H1 (cell line): ENCODE results near the gene CMIP. TPM values are rescaled to one million over a fixed set of nuclear protein-coding genes. Genes with fewer than 3 reads are reported as not detected.

Source experiments
- CTCF ChIA-PET: fragments of 300-600 bp; sonication (Branson Sonifier 250); formaldehyde crosslinking; loops from one replicate; lab custom pipeline; 2021; ENCODE audit not compliant: partially characterized antibody; lab: Charles Lee
- POLR2A ChIA-PET: fragments of 300-600 bp; sonication (Branson Sonifier 250); formaldehyde crosslinking; loops from one replicate; lab custom pipeline; 2021; ENCODE audit warnings: inconsistent platforms; ENCODE audit not compliant: partially characterized antibody; lab: Charles Lee
- DNase-seq, 2 experiments: peaks; one replicate each; pipeline versions ENCODE4 v3.0.0 to v3.0.0-alpha.2; 2010 to 2022; ENCODE audit warnings: low spot score in 2 of 2, low read depth in 1 of 2, mixed read lengths in 1 of 2
- FAIRE-seq: peaks from 2 replicates; lab custom pipeline; 2011; peaks lifted over from hg19 to GRCh38; lab: Jason Lieb, UNC
- H2AFZ ChIP-seq: 2 replicates; pipeline ENCODE4 v1.8.1; 2012; ENCODE audit warnings: low read length, inconsistent platforms
- H2AK5ac ChIP-seq: 2 replicates; pipeline ENCODE4 v1.6.1; 2013; ENCODE audit warnings: low read depth, low read length
- H2BK120ac ChIP-seq: replicated peaks from 2 replicates; pipeline ENCODE3; 2013; ENCODE audit warnings: low read depth, low read length, inconsistent platforms
- H2BK12ac ChIP-seq: 2 replicates; pipeline ENCODE4 v1.6.1; 2013; ENCODE audit warnings: low read depth, low read length
- H2BK15ac ChIP-seq: 2 replicates; pipeline ENCODE4 v1.6.1; 2013; ENCODE audit warnings: low read length
- H2BK20ac ChIP-seq: 2 replicates; pipeline ENCODE4 v1.6.1; 2013; ENCODE audit warnings: low read length
- H2BK5ac ChIP-seq: 2 replicates; pipeline ENCODE4 v1.6.1; 2013; ENCODE audit warnings: low read depth, low read length
- H3K14ac ChIP-seq: 2 replicates; pipeline ENCODE4 v1.6.1; 2013; ENCODE audit warnings: inconsistent platforms; ENCODE audit not compliant: insufficient read length
- H3K18ac ChIP-seq: 2 replicates; pipeline ENCODE4 v1.6.1; 2013; ENCODE audit warnings: low read length; ENCODE audit errors: extremely low read depth
- H3K23ac ChIP-seq: 2 replicates; pipeline ENCODE4 v1.6.1; 2013; ENCODE audit warnings: inconsistent platforms; ENCODE audit not compliant: insufficient read length
- H3K23me2 ChIP-seq: 2 replicates; pipeline ENCODE4 v1.6.1; 2013; ENCODE audit warnings: low read depth, low read length
- H3K27ac ChIP-seq: 2 replicates; pipeline ENCODE4 v1.6.1; 2011; ENCODE audit warnings: low read depth, low read length, inconsistent platforms
- H3K27me3 ChIP-seq, 4 experiments: replicated peaks in 1 of 4; 1 replicate in 1 of 4; 2 replicates in 3 of 4; pipeline versions ENCODE4 v1.6.1 to v1.8.1; 2011 to 2013; ENCODE audit warnings: low read length in 3 of 4, mild to moderate bottlenecking in 3 of 4, inconsistent platforms in 2 of 4, mixed read lengths in 2 of 4, moderate library complexity in 1 of 4; ENCODE audit not compliant: control insufficient read depth in 3 of 4, insufficient read depth in 3 of 4; ENCODE audit errors: extremely low read depth in 1 of 4
- H3K36me3 ChIP-seq, 4 experiments: 2 replicates each; pipeline versions ENCODE4 v1.6.1 to v1.8.1; 2011 to 2013; ENCODE audit warnings: mild to moderate bottlenecking in 4 of 4, low read length in 3 of 4, moderate library complexity in 2 of 4, control low read depth in 1 of 4, inconsistent platforms in 1 of 4; ENCODE audit not compliant: insufficient read depth in 4 of 4, control insufficient read depth in 2 of 4
- H3K4ac ChIP-seq: replicated peaks from 2 replicates; pipeline ENCODE3; 2013; ENCODE audit warnings: low read length, low read depth, mixed read lengths, inconsistent platforms; ENCODE audit not compliant: insufficient read length
- H3K4me1 ChIP-seq, 4 experiments: replicated peaks in 1 of 4; 1 replicate in 1 of 4; 2 replicates in 3 of 4; pipeline versions ENCODE4 v1.6.1 to v1.8.1; 2011 to 2013; ENCODE audit warnings: low read length in 3 of 4, inconsistent platforms in 2 of 4, mixed read lengths in 1 of 4; ENCODE audit not compliant: insufficient read depth in 4 of 4, control insufficient read depth in 3 of 4
- H3K4me2 ChIP-seq, 2 experiments: 2 replicates each; pipeline versions ENCODE4 v1.6.1 to v1.8.1; 2011 to 2013; ENCODE audit warnings: low read depth in 2 of 2, low read length in 2 of 2, control low read depth in 1 of 2, inconsistent platforms in 1 of 2, mild to moderate bottlenecking in 1 of 2; ENCODE audit not compliant: insufficient read depth in 1 of 2
- H3K4me3 ChIP-seq, 4 experiments: fragments of 200-600, 300-600 bp in 1 of 4; sonication (generic), shearing (Covaris generic), sonication (Bioruptor Twin) in 1 of 4; 2 replicates each; pipeline versions ENCODE4 v1.5.1 to v1.8.1; 2011 to 2016; ENCODE audit warnings: low read length in 4 of 4, low read depth in 3 of 4, control low read depth in 2 of 4, inconsistent platforms in 2 of 4, mild to moderate bottlenecking in 2 of 4, mixed read lengths in 1 of 4, moderate library complexity in 1 of 4; ENCODE audit not compliant: insufficient read depth in 2 of 4; ENCODE audit errors: extremely low read depth in 1 of 4
- H3K56ac ChIP-seq: replicated peaks from 2 replicates; pipeline ENCODE3; 2013; ENCODE audit warnings: low read depth, mild to moderate bottlenecking, mixed read lengths, low read length, inconsistent platforms; ENCODE audit not compliant: insufficient read length
- H3K79me1 ChIP-seq: 2 replicates; pipeline ENCODE4 v1.6.1; 2013; ENCODE audit warnings: low read depth, low read length, control low read depth
- H3K79me2 ChIP-seq, 2 experiments: 2 replicates each; pipeline versions ENCODE4 v1.6.1 to v1.8.1; 2012 to 2013; ENCODE audit warnings: low read length in 2 of 2, mild to moderate bottlenecking in 2 of 2, inconsistent platforms in 1 of 2; ENCODE audit not compliant: insufficient read depth in 2 of 2, control insufficient read depth in 1 of 2
- H3K9ac ChIP-seq, 4 experiments: replicated peaks in 1 of 4; 1 replicate in 1 of 4; 2 replicates in 3 of 4; pipeline versions ENCODE4 v1.6.1 to v1.8.1; 2011 to 2013; ENCODE audit warnings: low read depth in 3 of 4, low read length in 3 of 4, control low read depth in 2 of 4, mild to moderate bottlenecking in 2 of 4, moderate library complexity in 2 of 4, inconsistent platforms in 1 of 4; ENCODE audit errors: extremely low read depth in 1 of 4
- H3K9me3 ChIP-seq, 2 experiments: 2 replicates each; pipeline versions ENCODE4 v1.6.1 to v1.8.1; 2012 to 2013; ENCODE audit warnings: mild to moderate bottlenecking in 2 of 2, moderate library complexity in 2 of 2, control low read depth in 1 of 2, inconsistent platforms in 1 of 2, low read depth in 1 of 2, low read length in 1 of 2, mixed read lengths in 1 of 2; ENCODE audit not compliant: insufficient read depth in 2 of 2
- H4K20me1 ChIP-seq, 2 experiments: replicated peaks in 1 of 2; 2 replicates each; pipeline versions ENCODE3 to v1.8.1; 2011 to 2013; ENCODE audit warnings: inconsistent platforms in 2 of 2, low read length in 2 of 2, mild to moderate bottlenecking in 1 of 2; ENCODE audit not compliant: insufficient read depth in 2 of 2, control insufficient read depth in 1 of 2
- H4K5ac ChIP-seq: 2 replicates; pipeline ENCODE4 v1.6.1; 2013; ENCODE audit warnings: low read length, low read depth, mixed read lengths, inconsistent platforms; ENCODE audit not compliant: insufficient read length
- H4K8ac ChIP-seq: 2 replicates; pipeline ENCODE4 v1.8.0; 2013; ENCODE audit warnings: mild to moderate bottlenecking, moderate library complexity, low read length, inconsistent platforms; ENCODE audit not compliant: insufficient read depth; ENCODE audit errors: extremely low read depth
- H4K91ac ChIP-seq: replicated peaks from 2 replicates; pipeline ENCODE3; 2013; ENCODE audit warnings: low read length, mixed read lengths, inconsistent platforms; ENCODE audit not compliant: insufficient read length
- ATF2 ChIP-seq: IDR thresholded peaks from 2 replicates; pipeline ENCODE4 v1.6.1; 2012; ENCODE audit warnings: low read length, inconsistent platforms
- CBX5 ChIP-seq: fragments of 300-800, 300-1000 bp; sonication (generic); IDR thresholded peaks from 2 replicates; pipeline ENCODE4 v1.7.1; 2016; ENCODE audit warnings: antibody characterized with exemption, low read length, low read depth
- CBX8 ChIP-seq: fragments of 300-800, 300-1000 bp; sonication (generic); IDR thresholded peaks from 2 replicates; pipeline ENCODE4 v1.7.1; 2016; ENCODE audit warnings: low read depth, low read length, borderline replicate concordance
- EGR1 ChIP-seq: IDR thresholded peaks from 2 replicates; pipeline ENCODE4 v1.6.1; 2011; ENCODE audit warnings: low read depth, low read length, borderline replicate concordance
- EZH2 ChIP-seq: fragments of 200-600 bp; sonication (generic); IDR thresholded peaks from 2 replicates; pipeline ENCODE4 v1.7.1; 2012; ENCODE audit warnings: low read depth, mild to moderate bottlenecking, moderate library complexity, low read length, inconsistent platforms; ENCODE audit not compliant: severe bottlenecking
- GTF2F1 ChIP-seq: IDR thresholded peaks from 2 replicates; pipeline ENCODE4 v1.6.1; 2012; ENCODE audit warnings: low read depth, low read length, improper control_type of control experiment, borderline replicate concordance
- KDM4A ChIP-seq: IDR thresholded peaks from one replicate; pipeline ENCODE4 v1.7.1; 2012; ENCODE audit warnings: low read depth, mild to moderate bottlenecking, moderate library complexity, low read length, inconsistent platforms; ENCODE audit not compliant: severe bottlenecking
- MAFK ChIP-seq: IDR thresholded peaks from 2 replicates; pipeline ENCODE4 v1.6.1; 2012; ENCODE audit warnings: low read depth, mild to moderate bottlenecking, improper control_type of control experiment, low read length
- POLR2A ChIP-seq, 2 experiments: IDR thresholded peaks; 1 replicate in 1 of 2; 2 replicates in 1 of 2; pipeline ENCODE4 v1.6.1; 2011; ENCODE audit warnings: low read depth in 2 of 2, low read length in 2 of 2, mild to moderate bottlenecking in 2 of 2; ENCODE audit errors: control extremely low read depth in 1 of 2
- POLR2AphosphoS5 ChIP-seq: IDR thresholded peaks from 2 replicates; pipeline ENCODE4 v1.6.1; 2011; ENCODE audit warnings: low read depth, low read length
- SAP30 ChIP-seq: fragments of 300-600 bp; sonication (generic); IDR thresholded peaks from 2 replicates; pipeline ENCODE4 v1.7.1; 2012; ENCODE audit warnings: low read length, moderate library complexity, mild to moderate bottlenecking, inconsistent platforms; ENCODE audit not compliant: insufficient read depth, insufficient replicate concordance
- TBP ChIP-seq: IDR thresholded peaks from 2 replicates; pipeline ENCODE4 v1.6.1; 2011; ENCODE audit warnings: low read depth, low read length, improper control_type of control experiment
- WGBS, 2 experiments: shearing (Covaris generic) in 1 of 2; methylation state at CpG; one replicate each; pipeline versions ENCODE4 v1.1.6 to v1.1.7; 2013 to 2015; ENCODE audit warnings: low lambda C conversion rate in 2 of 2, mixed read lengths in 2 of 2, inconsistent platforms in 1 of 2, low coverage in 1 of 2, missing lambda C conversion rate in 1 of 2; ENCODE audit not compliant: insufficient replicate concordance in 2 of 2, insufficient coverage in 1 of 2, insufficient read length in 1 of 2; ENCODE audit errors: extremely low coverage in 1 of 2, missing lambda C conversion rate in 1 of 2; 5-methylcytosine and 5-hydroxymethylcytosine counted together
- polyA plus RNA-seq, 7 experiments: library from polyadenylated mRNA; depleted of rRNA in 3 of 7; stranded (reverse) in 5 of 7; unstranded in 2 of 7; fragments of >200 nt in 5 of 7; fragments of 200-250 nt in 2 of 7; gene quantifications; 1 replicate in 5 of 7; 2 replicates in 1 of 7; 4 replicates in 1 of 7; pipeline versions ENCODE4 v1.2.1 to v1.2.3, GENCODE V29; 2011 to 2013; ENCODE audit warnings: missing spikeins in 2 of 7, mixed read lengths in 2 of 7
- total RNA-seq: library from RNA; stranded (reverse); fragmentation: NEBNext Ultra II Directional; extraction: Animal tissue kit (Norgen Biotek cat#: 25700); gene quantifications from 2 replicates; pipeline ENCODE4 v1.2.1, GENCODE V29; 2021

CMIP gene
- total and polyA plus RNA-seq, 2 of the 8 experiments (the other 6 are each of a cell fraction or from before 2014, with no cell fraction given): 7.9 to 53.2 TPM

GRCh38 chr16:81666113-81666512, 221.5 kb downstream of the CMIP start:
- Histone ChIP-seq H4K20me1 (no peaks in the 10 kb centered on the region), H3K27me3 (no peaks in the 10 kb centered on the region), H3K4me1 (peaks cover 0 to 2% (median under 1%) of the 10 kb centered on the region in 4 experiments; a peak in 1 of 7 replicates), H3K27ac (no peak overlapping the region), H3K4me2 (no peak overlapping the region), H3K4ac (no peak overlapping the region), H2BK15ac (no peak overlapping the region), H3K18ac (no peak overlapping the region), H3K9ac (no peak overlapping the region), H3K4me3 (no peak overlapping the region), H2BK120ac (no peak overlapping the region), H3K23ac (no peak overlapping the region), H3K56ac (no peak overlapping the region), H3K79me1 (no peaks in the 10 kb centered on the region), H3K9me3 (no peaks in the 10 kb centered on the region), H4K8ac (no peak overlapping the region), H2BK20ac (no peak overlapping the region), H2BK5ac (no peak overlapping the region), H2AK5ac (no peak overlapping the region), H3K79me2 (no peaks in the 10 kb centered on the region), H3K14ac (no peak overlapping the region), H3K36me3 (peaks cover 0 to 11% (median 0%) of the 10 kb centered on the region in 4 experiments; a peak in 4 of 8 replicates), H4K5ac (no peak overlapping the region), H2AFZ (no peak overlapping the region), H4K91ac (no peak overlapping the region), H3K23me2 (peaks cover 3% of the 10 kb centered on the region; the same call in 1 of the 2 replicates), H2BK12ac (no peak overlapping the region)
- 90% methylated on average over 7 of the region's 7 CpGs; no CpG with 5 or more reads in 1 of the 2 experiments for WGBS, 2 experiments
- no peak for DNase-seq
- ChIA-PET CTCF (interaction anchor here (1.6 to 1.8 kb wide), 2 partner anchors 13 to 31 kb away, joined by 4 to 5 read pairs; no protein-coding TSS in a partner anchor), POLR2A (no interaction called here)
- no peak for FAIRE-seq
- TF ChIP-seq ATF2 (no peak), CBX5 (no peak), KDM4A (no peak), EGR1 (no peak), MAFK (no peak), POLR2A (IDR thresholded peaks at IDR 0.05; ENCODE audit: control extremely low read depth in 1 of 2, low read depth in 2 of 2, low read length in 2 of 2) (no peak), TBP (no peak), POLR2AphosphoS5 (no peak), SAP30 (no peak), EZH2 (no peak), CBX8 (no peak), GTF2F1 (no peak)
